SHP77 (cell line): ENCODE measurements around the gene DNAH17.

Experiments used
- DNase-seq, 2 experiments: peaks; one replicate each; lab custom pipeline; 2025; lab: John Stamatoyannopoulos, UW

The DNAH17 gene

GRCh38 chr17:78411241-78411857, 165.8 kb downstream of the DNAH17 start:
- DNase-seq = no peak

- peak; percentile 48 to 73 for DNase-seq
Observed at GRCh38 chr17:78409191-78409928, 167.8 kb downstream of the DNAH17 start.

GRCh38 chr17:78408476-78409050, 168.6 kb downstream of the DNAH17 start:
- DNase-seq = no peak

- DNase-seq = peak in 1 of 2 experiments; percentile 25
Observed at GRCh38 chr17:78407387-78408000, 169.7 kb downstream of the DNAH17 start.

DNA sequence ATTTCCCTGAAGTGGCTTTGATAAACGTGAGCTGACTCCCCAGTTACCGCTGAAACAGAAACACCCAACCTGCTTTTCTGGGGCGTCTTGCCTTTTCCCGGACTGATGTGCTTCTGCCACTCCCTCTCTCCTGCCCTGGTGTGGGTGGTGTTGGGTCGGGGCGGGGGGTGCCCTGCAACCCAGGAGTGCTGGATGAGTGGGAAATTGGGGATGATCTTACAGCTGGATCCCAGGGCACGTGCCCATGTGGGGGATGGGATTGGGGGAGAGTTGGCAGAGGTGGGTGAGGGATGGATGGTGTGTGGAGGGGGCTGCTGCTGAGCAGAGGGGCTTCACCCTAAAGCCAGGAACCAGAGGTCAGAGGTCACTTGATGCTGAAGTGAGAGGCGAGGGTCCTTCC, 170.3 kb downstream of the DNAH17 start:
- DNase-seq = no peak

- no peak for DNase-seq
Observed at GRCh38 chr17:78406396-78406795, 170.8 kb downstream of the DNAH17 start.

- DNase-seq = no peak
Observed at GRCh38 chr17:78403822-78404221, 173.4 kb downstream of the DNAH17 start.

- DNase-seq = no peak
Observed at GRCh38 chr17:78401891-78402290, 175.3 kb downstream of the DNAH17 start.

GRCh38 chr17:78401246-78401645, 175.9 kb downstream of the DNAH17 start:
- no peak for DNase-seq

GRCh38 chr17:78400581-78401240, 176.5 kb downstream of the DNAH17 start:
- no peak for DNase-seq

DNA sequence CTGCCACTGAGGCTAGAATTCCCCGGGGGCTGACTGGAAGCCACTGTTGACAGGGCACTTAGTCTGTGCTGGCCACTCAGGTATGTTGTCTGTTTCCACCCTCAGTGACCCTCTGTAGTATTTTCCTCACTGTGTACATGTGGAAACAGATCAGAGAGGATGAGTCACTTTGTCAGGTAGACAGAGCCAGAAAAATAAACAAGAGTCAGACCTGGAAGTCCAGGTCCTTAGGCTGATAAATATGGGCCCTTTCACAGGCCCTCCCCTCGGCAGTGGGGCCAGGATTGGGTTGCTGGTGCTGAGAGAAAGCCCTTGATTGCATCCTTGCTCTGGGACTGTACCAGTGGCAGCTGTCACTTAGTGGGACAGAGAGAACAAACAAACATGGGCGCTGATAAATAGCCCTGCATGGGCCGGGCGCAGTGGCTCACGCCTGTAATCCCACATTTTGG, 177.5 kb downstream of the DNAH17 start:
- DNase-seq = no peak

- DNase-seq = no peak
Observed at GRCh38 chr17:78399028-78399692, 178.0 kb downstream of the DNAH17 start.

DNA sequence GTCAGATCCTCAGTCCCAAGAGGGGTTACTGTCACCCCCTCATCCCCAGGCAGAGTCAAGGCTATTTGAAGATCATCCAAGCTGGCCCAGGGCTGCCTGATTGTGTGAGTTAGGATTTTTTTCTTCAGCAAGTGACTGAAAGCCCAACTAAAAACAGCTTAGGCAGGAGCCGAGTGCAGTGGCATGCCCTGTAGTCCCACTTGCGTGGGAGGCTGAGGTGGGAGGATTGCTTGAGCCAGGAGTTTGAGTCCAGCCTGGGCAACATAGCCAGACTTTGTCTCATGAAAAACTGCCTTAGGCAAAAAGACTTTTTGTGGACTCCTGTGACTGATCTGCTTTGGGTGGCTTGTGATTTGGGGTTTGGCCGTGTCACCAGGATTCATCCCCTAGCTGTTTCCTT, 178.8 kb downstream of the DNAH17 start:
- DNase-seq = no peak

DNA sequence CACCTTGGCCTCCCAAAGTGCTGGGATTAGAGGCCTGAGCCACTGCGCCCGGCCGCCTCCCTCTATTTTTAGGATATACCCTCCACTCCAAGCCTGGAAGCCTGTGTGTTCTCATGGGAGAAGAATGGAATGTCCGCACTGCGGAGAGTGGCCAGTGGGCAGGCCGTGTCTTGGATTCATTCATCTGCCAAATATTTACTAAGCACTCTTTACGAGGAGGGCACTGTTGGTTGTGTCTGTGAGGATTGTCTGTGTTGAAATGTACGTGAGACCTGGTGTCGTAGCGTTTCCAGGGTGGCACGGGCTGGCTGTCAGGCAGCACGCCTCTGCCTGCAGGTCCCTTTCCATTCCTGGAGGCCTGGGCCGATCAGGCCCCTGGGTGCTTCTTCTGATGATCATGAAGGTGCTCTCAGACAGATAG, 179.5 kb downstream of the DNAH17 start:
- DNase-seq = no peak

- DNase-seq = no peak
Observed at GRCh38 chr17:78396441-78397337, 180.5 kb downstream of the DNAH17 start.

- no peak for DNase-seq
Observed at GRCh38 chr17:78395155-78395554, 182.0 kb downstream of the DNAH17 start.

DNA sequence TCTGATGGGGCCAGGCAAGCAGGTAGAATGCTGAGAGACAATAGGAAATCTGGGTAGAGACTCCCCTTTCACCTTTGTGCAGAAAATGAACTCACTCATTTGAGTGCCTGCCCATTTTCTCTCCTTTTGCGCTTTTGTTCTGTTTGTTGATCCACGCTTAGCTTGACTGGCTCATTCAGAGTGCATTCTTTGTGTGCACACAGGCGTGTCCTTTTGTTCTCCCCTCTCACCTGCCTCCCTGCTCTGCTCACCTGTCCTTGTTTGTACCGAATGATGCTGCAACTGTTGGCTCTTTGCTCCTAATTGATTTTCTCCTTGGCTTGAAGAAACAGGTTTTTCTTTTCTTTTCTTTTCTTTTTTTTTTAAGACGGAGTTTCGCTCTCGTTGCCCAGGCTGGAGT, 183.0 kb downstream of the DNAH17 start:
- DNase-seq = no peak

DNA sequence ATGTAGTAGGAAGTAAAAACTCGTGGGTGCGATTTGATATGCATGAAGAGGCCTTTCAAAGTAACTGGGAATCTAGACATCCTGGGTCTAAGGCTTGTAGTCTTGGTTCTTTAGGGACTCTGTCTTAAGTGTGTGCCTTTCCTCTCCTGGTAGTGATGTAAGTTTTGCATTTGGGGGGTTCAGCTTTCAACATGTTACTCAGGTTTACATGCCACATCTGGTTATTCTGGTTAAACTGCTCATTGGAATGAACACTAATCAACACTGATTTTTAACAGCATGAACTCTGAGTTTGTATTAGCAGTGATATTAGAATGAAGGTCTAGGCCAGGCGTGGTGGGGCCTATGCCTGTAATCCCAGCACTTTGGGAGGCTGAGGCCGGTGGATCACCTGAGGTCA, 183.6 kb downstream of the DNAH17 start:
- no peak for DNase-seq

- DNase-seq = no peak
Observed at GRCh38 chr17:78392295-78392694, 184.9 kb downstream of the DNAH17 start.

- no peak for DNase-seq
Observed at GRCh38 chr17:78391843-78392242, 185.4 kb downstream of the DNAH17 start.

DNA sequence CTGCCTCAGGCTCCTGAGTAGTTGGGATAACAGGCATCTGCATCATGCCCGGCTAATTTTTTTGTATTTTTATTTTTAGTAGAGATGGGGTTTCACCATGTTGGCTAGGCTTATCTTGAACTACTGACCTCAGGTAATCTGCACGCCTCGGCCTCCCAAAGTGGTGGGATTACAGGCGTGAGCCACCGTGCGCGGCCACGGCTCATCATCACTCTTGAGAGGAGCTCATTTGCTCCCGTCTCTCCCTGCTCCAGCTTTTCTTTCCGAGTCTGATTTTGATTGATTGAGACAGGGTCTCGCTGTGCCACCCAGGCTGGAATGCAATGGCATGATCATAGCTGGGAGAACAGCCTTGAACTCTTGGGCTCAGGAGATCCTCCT, 186.2 kb downstream of the DNAH17 start:
- no peak for DNase-seq
